Gastrocnemius medialis (tissue), 4 donors: ENCODE results near the gene CARD14. TPM values are rescaled to one million over a fixed set of nuclear protein-coding genes. Genes with fewer than 3 reads are reported as not detected.
"Not testable (repeated sequence)": the region's sequence is repeated elsewhere in the genome, so short reads cannot be mapped to it uniquely, and the experiment has no call there.

Experiments
- ATAC-seq, 2 donors: fragments of 150-250 bp; one replicate each; pipeline ENCODE4 v1.9.1; 2016
- DNase-seq, 2 donors: peaks; one replicate each; pipeline ENCODE4 v3.0.0-alpha.2; 2019
- H3K27ac ChIP-seq, 4 donors: fragments of 200-600 bp; sonication (generic); 1 replicate in 1 of 4; 2 replicates in 3 of 4; pipeline ENCODE4 v1.5.1; 2016 to 2018; ENCODE audit warnings: mild to moderate bottlenecking in 2 of 4, moderate library complexity in 1 of 4
- H3K27me3 ChIP-seq, 3 donors: fragments of 200-600 bp; sonication (generic) in 2 of 3; 1 replicate in 1 of 3; 2 replicates in 2 of 3; pipeline versions ENCODE4 v1.5.1 to v1.6.0; 2016 to 2019; ENCODE audit warnings: mild to moderate bottlenecking in 1 of 3, moderate library complexity in 1 of 3
- H3K36me3 ChIP-seq, 2 donors: fragments of 200-600 bp; sonication (generic) in 1 of 2; one replicate each; pipeline ENCODE4 v1.5.1; 2017 to 2018
- H3K4me1 ChIP-seq, 2 donors: fragments of 200-600 bp; sonication (generic) in 1 of 2; one replicate each; pipeline ENCODE4 v1.5.1; 2016 to 2017; ENCODE audit warnings: mild to moderate bottlenecking in 2 of 2
- H3K4me3 ChIP-seq, 4 donors: fragments of 200-600 bp; sonication (generic) in 3 of 4; 1 replicate in 1 of 4; 2 replicates in 3 of 4; pipeline ENCODE4 v1.5.1; 2016 to 2019; ENCODE audit warnings: mild to moderate bottlenecking in 2 of 4
- H3K9me3 ChIP-seq, 3 donors: fragments of 200-600 bp; sonication (generic) in 2 of 3; 1 replicate in 1 of 3; 2 replicates in 2 of 3; pipeline ENCODE4 v1.5.1; 2016 to 2019
- POLR2A ChIP-seq, 2 donors: fragments of 450-650 bp; IDR thresholded peaks; one replicate each; pipeline ENCODE4 v1.6.1; 2017; ENCODE audit warnings: antibody characterized with exemption in 2 of 2, mild to moderate bottlenecking in 2 of 2, moderate library complexity in 2 of 2
- in situ Hi-C, 4 donors: fragments of 200-750 bp; cut with MboI; loops; one replicate each; pipeline versions ENCODE4 v1.15.0 to v1.8.0; 2017; ENCODE audit warnings: low sequenced_read_pairs in 4 of 4
- intact Hi-C: fragments of 100-400 bp; cut with DNase I; formaldehyde crosslinking; loops from one replicate; pipeline ENCODE4 v1.15.1; 2023; ENCODE audit warnings: low total_unique reads
- total RNA-seq, 4 donors: library from RNA; depleted of rRNA; stranded (reverse); fragments of >200 nt; gene quantifications; one replicate each; pipeline versions ENCODE4 v1.1.0 to v1.2.3, GENCODE V29; 2016
- TF ChIP-seq, protein P1 (sequence below), 5 experiments: fragments of 450-650 bp in 3 of 5; fragments of 200-600 bp in 2 of 5; sonication (generic) in 2 of 5; IDR thresholded peaks in 4 of 5; conservative IDR thresholded peaks in 1 of 5; 1 replicate in 4 of 5; 2 replicates in 1 of 5; pipeline ENCODE4 v1.5.1; 2016 to 2019; ENCODE audit warnings: antibody characterized with exemption in 5 of 5, mild to moderate bottlenecking in 3 of 5, moderate library complexity in 3 of 5

CARD14 gene
- total RNA-seq, 4 donors from 2014 or later: not detected

DNA sequence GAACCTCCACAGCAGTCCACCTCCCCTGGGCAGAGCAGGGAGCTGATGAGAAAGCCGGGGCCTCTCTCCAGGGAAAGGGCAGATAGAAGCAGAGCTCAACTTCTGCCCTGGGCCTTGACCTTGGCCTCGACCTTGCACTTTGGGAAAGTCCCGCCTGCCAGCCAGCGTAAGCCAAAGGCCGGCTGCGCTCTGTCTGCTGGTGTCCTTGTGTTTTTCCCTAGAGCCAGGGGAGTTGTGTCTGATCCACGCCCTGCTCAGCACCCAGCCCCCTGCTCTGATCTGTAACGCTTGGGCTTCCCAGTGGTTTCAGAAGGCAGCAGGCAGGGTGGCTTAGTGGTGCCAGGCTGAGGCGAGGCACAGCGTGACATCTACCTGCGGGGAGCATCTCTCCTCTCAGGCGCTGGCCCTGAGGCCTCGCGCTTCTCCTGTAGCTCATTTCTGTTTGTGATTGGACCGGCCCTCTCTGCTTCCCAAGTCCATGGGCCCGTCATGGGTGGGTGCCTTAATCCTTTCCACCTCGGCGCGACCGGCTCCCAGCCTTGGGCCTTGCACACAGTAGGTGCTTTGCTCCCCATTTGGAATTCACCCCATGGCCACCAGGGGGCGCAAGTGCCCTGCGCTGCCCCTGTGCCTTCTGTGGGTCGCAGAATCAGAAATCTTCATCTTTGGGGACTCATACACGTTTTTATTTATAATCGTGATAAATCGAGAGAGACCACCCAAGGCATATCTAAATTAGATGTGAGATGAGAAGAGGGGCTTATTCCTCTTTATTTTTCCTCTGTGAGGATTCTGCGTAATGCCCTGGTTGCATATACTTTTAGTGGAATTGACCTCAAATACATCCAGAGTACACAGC lies 26.1 kb downstream of the CARD14 start:
- Histone ChIP-seq H3K4me3 (no peak overlapping the region), H3K27me3 (peaks cover 0 to 12% (median 8%) of the 10 kb centered on the region in 3 donors), H3K4me1 (no peaks in the 10 kb centered on the region), H3K9me3 (no peaks in the 10 kb centered on the region), H3K27ac (no peak overlapping the region), H3K36me3 (no peaks in the 10 kb centered on the region)
- DNase-seq (no peak), ATAC-seq (no peak)
- in situ Hi-C loops (no loop called here), intact Hi-C loops (no loop called here)
- TF ChIP-seq, protein P1, sequence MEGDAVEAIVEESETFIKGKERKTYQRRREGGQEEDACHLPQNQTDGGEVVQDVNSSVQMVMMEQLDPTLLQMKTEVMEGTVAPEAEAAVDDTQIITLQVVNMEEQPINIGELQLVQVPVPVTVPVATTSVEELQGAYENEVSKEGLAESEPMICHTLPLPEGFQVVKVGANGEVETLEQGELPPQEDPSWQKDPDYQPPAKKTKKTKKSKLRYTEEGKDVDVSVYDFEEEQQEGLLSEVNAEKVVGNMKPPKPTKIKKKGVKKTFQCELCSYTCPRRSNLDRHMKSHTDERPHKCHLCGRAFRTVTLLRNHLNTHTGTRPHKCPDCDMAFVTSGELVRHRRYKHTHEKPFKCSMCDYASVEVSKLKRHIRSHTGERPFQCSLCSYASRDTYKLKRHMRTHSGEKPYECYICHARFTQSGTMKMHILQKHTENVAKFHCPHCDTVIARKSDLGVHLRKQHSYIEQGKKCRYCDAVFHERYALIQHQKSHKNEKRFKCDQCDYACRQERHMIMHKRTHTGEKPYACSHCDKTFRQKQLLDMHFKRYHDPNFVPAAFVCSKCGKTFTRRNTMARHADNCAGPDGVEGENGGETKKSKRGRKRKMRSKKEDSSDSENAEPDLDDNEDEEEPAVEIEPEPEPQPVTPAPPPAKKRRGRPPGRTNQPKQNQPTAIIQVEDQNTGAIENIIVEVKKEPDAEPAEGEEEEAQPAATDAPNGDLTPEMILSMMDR (IDR thresholded peaks at IDR 0.05 in 4 of 5, conservative IDR thresholded peaks at IDR 0.05 in 1 of 5): peak; percentile 75 to 91 (median 86)
- TF ChIP-seq POLR2A (IDR thresholded peaks at IDR 0.05): no peak

- Histone ChIP-seq H3K27me3 (peaks cover 0 to 5% (median 5%) of the 10 kb centered on the region in 3 donors), H3K27ac (no peak overlapping the region), H3K9me3 (no peaks in the 10 kb centered on the region), H3K36me3 (no peaks in the 10 kb centered on the region), H3K4me1 (no peaks in the 10 kb centered on the region), H3K4me3 (no peak overlapping the region)
- TF ChIP-seq, protein P1 (IDR thresholded peaks at IDR 0.05 in 4 of 5, conservative IDR thresholded peaks at IDR 0.05 in 1 of 5): no peak
- TF ChIP-seq POLR2A (IDR thresholded peaks at IDR 0.05): no peak
- in situ Hi-C loops (no loop called here), intact Hi-C loops (no loop called here)
- ATAC-seq (no peak), DNase-seq (no peak)
Measured at GRCh38 chr17:80196652-80197051, 26.8 kb downstream of the CARD14 start.

- H3K9me3 ChIP-seq: no peaks in the 10 kb centered on the region
- TF ChIP-seq POLR2A (IDR thresholded peaks at IDR 0.05): no peak
- TF ChIP-seq, protein P1 (IDR thresholded peaks at IDR 0.05 in 4 of 5, conservative IDR thresholded peaks at IDR 0.05 in 1 of 5): no peak
- no peak overlapping the region for H3K4me3 ChIP-seq
- no peak overlapping the region for H3K27ac ChIP-seq
- no peaks in the 10 kb centered on the region for H3K36me3 ChIP-seq
- peak; percentile 35 to 74 for ATAC-seq
- in situ Hi-C loops (no loop called here), intact Hi-C loops (no loop called here)
- H3K4me1 ChIP-seq: no peaks in the 10 kb centered on the region
- H3K27me3 ChIP-seq: no peaks in the 10 kb centered on the region
- DNase-seq: peak in 1 of 2 donors; percentile 38
Measured at GRCh38 chr17:80198144-80198661, 28.4 kb downstream of the CARD14 start.

- DNase-seq, H3K27me3 ChIP-seq, H3K9me3 ChIP-seq, H3K4me3 ChIP-seq, ATAC-seq, H3K36me3 ChIP-seq, H3K4me1 ChIP-seq, in situ Hi-C loops, H3K27ac ChIP-seq, intact Hi-C loops: not testable (repeated sequence)
Measured at GRCh38 chr17:80199295-80199694, 29.5 kb downstream of the CARD14 start.

GRCh38 chr17:80201446-80201845 lies 31.6 kb downstream of the CARD14 start:
- no peak overlapping the region for H3K4me3 ChIP-seq
- H3K27me3 ChIP-seq: no peaks in the 10 kb centered on the region
- DNase-seq: no peak
- in situ Hi-C loops: no loop called here
- H3K9me3 ChIP-seq: no peaks in the 10 kb centered on the region
- no peak overlapping the region for H3K27ac ChIP-seq
- no peak for TF ChIP-seq POLR2A (IDR thresholded peaks at IDR 0.05)
- TF ChIP-seq, protein P1 (IDR thresholded peaks at IDR 0.05 in 4 of 5, conservative IDR thresholded peaks at IDR 0.05 in 1 of 5): no peak
- ATAC-seq: no peak
- intact Hi-C loops: no loop called here
- H3K36me3 ChIP-seq: no peaks in the 10 kb centered on the region
- no peaks in the 10 kb centered on the region for H3K4me1 ChIP-seq
